CD4-positive, alpha-beta T cell (primary cell): ENCODE results near the gene EVI5. TPM values are rescaled to one million over a fixed set of nuclear protein-coding genes. Genes with fewer than 3 reads are reported as not detected.

ENCODE experiments used
- ATAC-seq: fragments of 200-7000 bp; cut with Tn5 transposase; one replicate; pipeline ENCODE4 v1.10.0; 2022; ENCODE audit warnings: mild to moderate bottlenecking; ENCODE audit not compliant: poor library complexity
- CTCF ChIA-PET: fragments of 350-600 bp; sonication (Branson Sonifier 250); formaldehyde crosslinking; loops from one replicate; lab custom pipeline; 2021; ENCODE audit warnings: antibody characterized with exemption, inconsistent platforms; lab: Charles Lee
- POLR2A ChIA-PET: fragments of 350-600 bp; sonication (Branson Sonifier 250); formaldehyde crosslinking; loops from one replicate; lab custom pipeline; 2021; ENCODE audit warnings: antibody characterized with exemption, inconsistent platforms; lab: Charles Lee
- DNase-seq, 14 experiments: peaks; one replicate each; pipeline ENCODE4 v3.0.0-alpha.2; 2013 to 2020; ENCODE audit warnings: mixed read lengths in 2 of 14
- H3K27ac ChIP-seq, 2 donors: one replicate each; pipeline versions ENCODE4 v1.5.1 to v1.7.0; 2013; ENCODE audit warnings: low read length in 2 of 2, low read depth in 1 of 2, mild to moderate bottlenecking in 1 of 2
- H3K27me3 ChIP-seq, 2 experiments: 1 replicate in 1 of 2; 2 replicates in 1 of 2; pipeline versions ENCODE4 v1.6.1 to v1.7.0; 2013; ENCODE audit warnings: low read length in 2 of 2, control low read depth in 1 of 2, mild to moderate bottlenecking in 1 of 2, moderate library complexity in 1 of 2; ENCODE audit not compliant: insufficient read depth in 2 of 2, control insufficient read depth in 1 of 2
- H3K36me3 ChIP-seq: one replicate; pipeline ENCODE4 v1.6.1; 2013; ENCODE audit warnings: low read length, control low read depth; ENCODE audit not compliant: insufficient read depth
- H3K4me1 ChIP-seq: one replicate; pipeline ENCODE4 v1.6.1; 2013; ENCODE audit warnings: low read length, control low read depth; ENCODE audit not compliant: insufficient read depth
- H3K4me3 ChIP-seq: one replicate; pipeline ENCODE4 v1.5.1; 2013; ENCODE audit warnings: mild to moderate bottlenecking, low read length, moderate library complexity
- H3K9me3 ChIP-seq, 2 experiments: 1 replicate in 1 of 2; 2 replicates in 1 of 2; pipeline versions ENCODE4 v1.6.1 to v1.7.0; 2013; ENCODE audit warnings: low read length in 2 of 2, mild to moderate bottlenecking in 2 of 2, control low read depth in 1 of 2, moderate library complexity in 1 of 2; ENCODE audit not compliant: control insufficient read depth in 1 of 2, insufficient read depth in 1 of 2
- H3K27ac Mint-ChIP-seq: one replicate; pipeline ENCODE4 v1.8.0; 2020; ENCODE audit warnings: mixed read lengths
- H3K27me3 Mint-ChIP-seq: one replicate; pipeline ENCODE4 v1.8.0; 2021; ENCODE audit warnings: mixed read lengths
- H3K36me3 Mint-ChIP-seq: one replicate; pipeline ENCODE4 v1.8.0; 2021; ENCODE audit warnings: low read depth, mixed read lengths
- H3K4me1 Mint-ChIP-seq: one replicate; pipeline ENCODE4 v1.8.0; 2021; ENCODE audit warnings: low read depth, mixed read lengths
- H3K4me3 Mint-ChIP-seq: one replicate; pipeline ENCODE4 v1.8.0; 2020; ENCODE audit warnings: mild to moderate bottlenecking, mixed read lengths
- H3K9me3 Mint-ChIP-seq: one replicate; pipeline ENCODE4 v1.8.0; 2020; ENCODE audit warnings: mixed read lengths
- intact Hi-C, 2 experiments: fragments of 100-400 bp; cut with DNase I in 1 of 2; cut with micrococcal nuclease in 1 of 2; formaldehyde crosslinking; loops; one replicate each; pipeline versions ENCODE4 v1.15.1 to v1.9.0; 2023 to 2025; cut with DNase I, micrococcal nuclease
- total RNA-seq, 174 experiments: library from RNA in 2 of 174; stranded (reverse) in 2 of 174; gene quantifications; one replicate each; pipeline ENCODE4 v1.2.3 and lab custom pipeline; 2021 to 2026
- TF ChIP-seq, protein P1 (sequence below): fragments of 200-600 bp; IDR thresholded peaks from one replicate; pipeline ENCODE4 v1.8.0; 2022; ENCODE audit warnings: antibody characterized with exemption, mild to moderate bottlenecking

EVI5 gene
- total RNA-seq, 2 experiments from 2014 or later = 1.8 to 2.0 TPM

GRCh38 chr1:92705446-92705845 is 79.5 kb downstream of the EVI5 start:
- TF ChIP-seq, protein P1, sequence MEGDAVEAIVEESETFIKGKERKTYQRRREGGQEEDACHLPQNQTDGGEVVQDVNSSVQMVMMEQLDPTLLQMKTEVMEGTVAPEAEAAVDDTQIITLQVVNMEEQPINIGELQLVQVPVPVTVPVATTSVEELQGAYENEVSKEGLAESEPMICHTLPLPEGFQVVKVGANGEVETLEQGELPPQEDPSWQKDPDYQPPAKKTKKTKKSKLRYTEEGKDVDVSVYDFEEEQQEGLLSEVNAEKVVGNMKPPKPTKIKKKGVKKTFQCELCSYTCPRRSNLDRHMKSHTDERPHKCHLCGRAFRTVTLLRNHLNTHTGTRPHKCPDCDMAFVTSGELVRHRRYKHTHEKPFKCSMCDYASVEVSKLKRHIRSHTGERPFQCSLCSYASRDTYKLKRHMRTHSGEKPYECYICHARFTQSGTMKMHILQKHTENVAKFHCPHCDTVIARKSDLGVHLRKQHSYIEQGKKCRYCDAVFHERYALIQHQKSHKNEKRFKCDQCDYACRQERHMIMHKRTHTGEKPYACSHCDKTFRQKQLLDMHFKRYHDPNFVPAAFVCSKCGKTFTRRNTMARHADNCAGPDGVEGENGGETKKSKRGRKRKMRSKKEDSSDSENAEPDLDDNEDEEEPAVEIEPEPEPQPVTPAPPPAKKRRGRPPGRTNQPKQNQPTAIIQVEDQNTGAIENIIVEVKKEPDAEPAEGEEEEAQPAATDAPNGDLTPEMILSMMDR = no peak
- peaks cover 3% of the 10 kb centered on the region for H3K27me3 Mint-ChIP-seq
- H3K4me3 Mint-ChIP-seq = no peak overlapping the region
- no peaks in the 10 kb centered on the region for H3K4me1 ChIP-seq
- no peaks in the 10 kb centered on the region for H3K9me3 ChIP-seq
- DNase-seq (no peak), ATAC-seq (no peak)
- H3K27me3 ChIP-seq = no peaks in the 10 kb centered on the region
- H3K4me3 ChIP-seq = no peak overlapping the region
- no peaks in the 10 kb centered on the region for H3K36me3 ChIP-seq
- no peaks in the 10 kb centered on the region for H3K4me1 Mint-ChIP-seq
- H3K36me3 Mint-ChIP-seq = no peaks in the 10 kb centered on the region
- H3K27ac ChIP-seq = no peak overlapping the region
- ChIA-PET CTCF (interaction anchor here (0.8 kb wide), 1 partner anchor 12 kb away, joined by 3 read pairs; no protein-coding TSS in a partner anchor), POLR2A (no interaction called here)
- no peak overlapping the region for H3K27ac Mint-ChIP-seq
- intact Hi-C loops = no loop called here
- no peaks in the 10 kb centered on the region for H3K9me3 Mint-ChIP-seq

- ATAC-seq (no peak), DNase-seq (no peak)
- Mint-ChIP-seq H3K9me3 (no peaks in the 10 kb centered on the region), H3K4me3 (no peak overlapping the region), H3K27me3 (peaks cover 3% of the 10 kb centered on the region), H3K27ac (no peak overlapping the region), H3K4me1 (no peaks in the 10 kb centered on the region), H3K36me3 (no peaks in the 10 kb centered on the region)
- ChIA-PET POLR2A (no interaction called here), CTCF (no interaction called here)
- intact Hi-C loops = no loop called here
- Histone ChIP-seq H3K27me3 (no peaks in the 10 kb centered on the region), H3K9me3 (no peaks in the 10 kb centered on the region), H3K27ac (no peak overlapping the region), H3K36me3 (no peaks in the 10 kb centered on the region), H3K4me3 (no peak overlapping the region), H3K4me1 (no peaks in the 10 kb centered on the region)
- TF ChIP-seq, protein P1 = no peak
These were observed 83.8 kb downstream of the EVI5 start for GRCh38 chr1:92701147-92701546.

DNA sequence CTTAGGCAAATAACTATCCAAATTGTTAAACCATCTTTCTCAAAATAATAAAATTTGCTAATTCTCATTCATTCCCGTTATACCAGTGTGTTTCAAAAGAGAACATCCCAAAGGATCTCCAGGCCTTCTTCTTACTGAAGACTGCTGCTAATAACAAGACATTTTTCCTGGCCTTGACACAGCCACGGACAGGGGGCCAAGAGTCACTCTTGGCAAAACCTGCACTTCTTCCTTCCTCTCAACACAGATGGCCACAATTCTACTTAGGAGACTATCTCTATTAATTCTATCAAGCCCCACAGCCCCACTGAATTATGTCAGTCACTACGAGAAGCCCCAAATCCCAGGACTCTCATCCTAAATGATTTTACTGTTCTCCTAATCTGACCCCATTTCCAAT is 86.0 kb downstream of the EVI5 start:
- Mint-ChIP-seq H3K36me3 (no peaks in the 10 kb centered on the region), H3K27ac (no peak overlapping the region), H3K4me3 (no peak overlapping the region), H3K4me1 (no peaks in the 10 kb centered on the region), H3K9me3 (no peaks in the 10 kb centered on the region), H3K27me3 (no peaks in the 10 kb centered on the region)
- TF ChIP-seq, protein P1 = no peak
- no peak overlapping the region for H3K27ac ChIP-seq
- CTCF ChIA-PET = interaction anchor here (0.7 kb wide), 1 partner anchor 9 kb away, joined by 3 read pairs; no protein-coding TSS in a partner anchor
- H3K4me3 ChIP-seq = no peak overlapping the region
- no peaks in the 10 kb centered on the region for H3K36me3 ChIP-seq
- POLR2A ChIA-PET = no interaction called here
- H3K4me1 ChIP-seq = no peaks in the 10 kb centered on the region
- no peak for ATAC-seq
- no peak for DNase-seq
- no peaks in the 10 kb centered on the region for H3K27me3 ChIP-seq
- H3K9me3 ChIP-seq = no peaks in the 10 kb centered on the region
- intact Hi-C loops = no loop called here
